AG08396 (cell line): ENCODE data around the gene NCOA5.

Experiments used
- DNase-seq: peaks from one replicate; pipeline ENCODE4 v3.0.0; 2012; ENCODE audit warnings: low spot score, mixed read lengths

The NCOA5 gene

GRCh38 chr20:46062151-46062550 lies 27.6 kb downstream of the NCOA5 start:
- no peak for DNase-seq

- no peak for DNase-seq
These were observed 28.8 kb downstream of the NCOA5 start for GRCh38 chr20:46060975-46061374.

GRCh38 chr20:46060301-46060881 lies 29.4 kb downstream of the NCOA5 start:
- no peak for DNase-seq

GRCh38 chr20:46058599-46059281 lies 31.0 kb downstream of the NCOA5 start:
- no peak for DNase-seq

DNA sequence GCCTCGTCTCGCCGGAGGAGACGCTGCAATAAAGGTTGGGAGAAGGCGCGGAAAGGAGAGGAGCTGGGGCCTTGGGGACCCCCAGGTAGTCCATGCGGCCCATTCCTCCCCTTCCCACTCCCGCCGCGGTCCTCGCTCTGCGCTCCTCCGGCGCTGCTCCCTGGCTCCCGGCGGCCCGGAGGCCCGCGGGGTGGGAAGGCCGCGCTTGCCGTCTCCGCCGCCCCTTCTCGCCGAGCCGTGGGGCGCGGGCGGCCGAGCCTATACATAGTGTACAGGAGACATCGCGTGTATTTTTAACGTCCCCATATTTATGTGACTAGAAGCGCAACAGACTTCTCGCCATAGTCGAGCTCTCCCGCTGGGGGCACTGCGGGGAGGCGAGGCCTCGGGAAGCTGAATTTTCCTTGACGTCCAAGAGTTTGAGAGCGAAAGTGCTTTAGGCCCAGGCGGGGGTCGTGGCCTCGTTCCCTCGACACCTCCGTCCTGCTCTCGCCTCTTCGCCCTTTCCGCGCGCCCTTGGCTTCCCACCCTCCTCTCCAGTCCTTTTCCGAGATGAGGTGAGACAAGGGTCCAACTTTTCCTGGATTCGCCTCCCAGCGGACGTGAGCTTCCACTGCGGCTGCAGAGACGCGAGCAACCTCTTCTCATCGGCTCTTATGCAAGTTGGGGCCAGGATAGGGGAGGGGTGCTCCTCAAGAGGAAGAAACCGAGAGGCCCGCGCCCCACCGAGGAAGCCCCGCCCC lies 31.7 kb downstream of the NCOA5 start:
- peak; percentile 59 for DNase-seq

GRCh38 chr20:46056970-46057855 lies 32.5 kb downstream of the NCOA5 start:
- peak; percentile 73 for DNase-seq

DNA sequence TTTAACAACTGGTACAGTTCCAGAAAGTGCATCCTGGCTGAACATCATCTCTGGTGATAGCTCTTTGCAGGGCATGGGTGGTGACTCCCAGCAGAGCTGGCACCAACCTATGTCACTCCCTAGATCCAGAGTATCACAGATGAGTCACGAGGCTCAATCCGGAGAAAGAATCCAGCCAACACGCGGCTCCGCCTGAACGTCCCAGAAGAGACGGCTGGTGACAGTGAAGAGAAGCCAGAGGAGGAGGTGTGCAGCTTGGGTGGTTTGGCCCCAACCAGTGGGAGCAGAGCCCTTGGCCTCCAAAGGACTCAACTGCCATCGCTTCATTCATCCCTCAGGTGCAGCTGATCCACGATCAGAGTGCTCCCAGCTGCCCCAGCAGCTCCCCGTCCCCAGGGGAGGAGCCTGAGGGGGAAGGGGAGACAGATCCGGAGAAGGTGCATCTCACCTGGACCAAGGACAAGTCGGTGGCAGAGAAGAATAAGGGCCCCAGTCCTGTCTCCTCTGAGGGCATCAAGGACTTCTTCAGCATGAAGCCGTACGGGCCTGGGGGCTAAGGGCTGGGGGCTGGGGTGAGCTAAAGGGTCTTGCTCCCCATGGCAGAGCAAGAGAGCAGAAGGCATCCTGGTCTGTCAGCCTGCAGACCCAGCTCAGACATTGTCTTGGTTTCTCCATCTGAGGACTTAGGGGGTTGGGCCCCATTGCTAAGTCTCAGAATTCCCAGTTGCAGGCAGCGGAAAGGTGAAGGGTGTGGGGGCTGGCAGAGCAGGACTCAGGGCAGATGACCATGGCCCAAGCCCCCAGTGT lies 33.5 kb downstream of the NCOA5 start:
- DNase-seq: no peak

DNA sequence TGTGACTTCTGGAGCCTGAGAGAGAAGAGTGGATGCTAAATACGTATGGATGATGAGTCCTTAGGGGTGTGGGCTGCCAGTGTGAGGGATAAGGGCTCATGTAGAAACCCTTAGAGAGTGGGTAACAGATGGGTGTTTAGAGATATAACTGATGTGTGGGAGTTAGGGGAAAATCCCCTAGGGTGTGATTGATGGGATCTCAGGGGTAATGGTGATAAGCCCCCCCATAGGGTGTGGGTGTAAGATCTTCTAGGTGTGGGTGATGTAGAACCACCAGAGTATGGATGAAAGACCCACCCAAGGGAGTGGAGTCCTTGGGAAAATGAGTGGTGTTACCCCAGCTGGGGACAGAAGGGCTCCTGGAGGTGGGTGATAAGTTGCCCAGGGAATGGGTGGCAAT lies 34.5 kb downstream of the NCOA5 start:
- DNase-seq: no peak

DNA sequence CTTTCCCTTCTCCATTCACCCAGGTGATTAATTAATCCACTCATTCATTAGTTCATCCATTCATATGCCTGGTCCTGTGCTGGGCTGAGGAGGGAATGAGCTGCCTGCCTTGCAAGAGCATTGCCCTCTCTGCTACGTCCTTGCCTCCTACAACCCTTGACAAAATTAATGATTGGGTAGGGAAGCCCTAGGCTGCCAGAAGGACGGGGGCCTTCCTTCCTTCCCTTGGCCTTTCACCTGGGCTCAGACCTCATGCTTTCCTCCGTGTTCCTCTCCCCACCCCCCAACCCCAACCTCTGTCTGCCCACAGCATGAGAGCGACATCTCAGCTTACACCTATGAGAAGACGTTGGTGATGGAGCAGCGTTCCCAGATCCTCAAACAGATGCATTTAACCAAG lies 35.2 kb downstream of the NCOA5 start:
- DNase-seq: no peak

GRCh38 chr20:46053416-46053815 lies 36.3 kb downstream of the NCOA5 start:
- no peak for DNase-seq

GRCh38 chr20:46051556-46052308 lies 38.0 kb downstream of the NCOA5 start:
- DNase-seq: no peak

- no peak for DNase-seq
These were observed 38.9 kb downstream of the NCOA5 start for GRCh38 chr20:46050885-46051284.

DNA sequence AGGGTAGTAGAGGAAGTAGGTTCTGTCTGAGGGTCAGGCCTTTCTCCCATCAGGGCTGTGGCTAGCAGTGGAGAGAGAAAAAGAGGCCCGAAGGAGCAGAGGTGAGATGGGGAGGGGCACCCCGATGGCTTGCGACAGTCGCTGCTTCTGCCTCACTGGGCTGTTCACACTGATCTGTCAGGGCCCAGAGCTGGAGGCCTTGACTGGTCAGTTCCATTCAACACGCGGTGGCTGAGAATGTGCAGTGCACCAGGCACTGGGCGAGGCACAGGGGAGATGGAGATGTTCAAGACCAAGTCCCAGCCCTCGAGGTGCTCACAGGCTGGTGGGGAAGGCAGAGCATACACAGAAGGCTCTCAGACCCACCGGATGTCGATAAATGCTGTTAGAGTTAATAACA lies 39.3 kb downstream of the NCOA5 start:
- no peak for DNase-seq

- no peak for DNase-seq
These were observed 39.9 kb downstream of the NCOA5 start for GRCh38 chr20:46049815-46050214.

- DNase-seq: no peak
These were observed 40.6 kb downstream of the NCOA5 start for GRCh38 chr20:46049190-46049589.

GRCh38 chr20:46047821-46048220 lies 41.9 kb downstream of the NCOA5 start:
- no peak for DNase-seq

- DNase-seq: no peak
These were observed 43.0 kb downstream of the NCOA5 start for GRCh38 chr20:46046588-46047310.

- no peak for DNase-seq
These were observed 44.9 kb downstream of the NCOA5 start for GRCh38 chr20:46044896-46045295.

DNA sequence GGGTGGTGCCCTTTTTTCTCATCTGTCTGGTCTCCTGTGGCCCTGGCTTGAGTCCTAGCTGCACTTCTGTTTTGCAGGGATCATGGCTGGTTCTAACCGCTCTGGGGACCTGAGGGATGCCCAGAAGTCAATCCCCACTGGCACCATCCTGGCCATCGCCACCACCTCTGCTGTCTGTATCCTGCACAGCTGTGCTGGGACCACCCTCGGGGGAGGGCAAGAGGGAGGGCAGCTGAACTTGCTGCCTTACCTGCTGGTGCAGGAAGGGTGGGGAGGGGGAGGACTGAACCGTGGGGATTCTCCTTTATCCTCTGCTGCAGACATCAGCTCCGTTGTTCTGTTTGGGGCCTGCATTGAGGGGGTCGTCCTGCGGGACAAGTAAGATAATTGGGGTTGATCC lies 46.2 kb downstream of the NCOA5 start:
- no peak for DNase-seq

DNA sequence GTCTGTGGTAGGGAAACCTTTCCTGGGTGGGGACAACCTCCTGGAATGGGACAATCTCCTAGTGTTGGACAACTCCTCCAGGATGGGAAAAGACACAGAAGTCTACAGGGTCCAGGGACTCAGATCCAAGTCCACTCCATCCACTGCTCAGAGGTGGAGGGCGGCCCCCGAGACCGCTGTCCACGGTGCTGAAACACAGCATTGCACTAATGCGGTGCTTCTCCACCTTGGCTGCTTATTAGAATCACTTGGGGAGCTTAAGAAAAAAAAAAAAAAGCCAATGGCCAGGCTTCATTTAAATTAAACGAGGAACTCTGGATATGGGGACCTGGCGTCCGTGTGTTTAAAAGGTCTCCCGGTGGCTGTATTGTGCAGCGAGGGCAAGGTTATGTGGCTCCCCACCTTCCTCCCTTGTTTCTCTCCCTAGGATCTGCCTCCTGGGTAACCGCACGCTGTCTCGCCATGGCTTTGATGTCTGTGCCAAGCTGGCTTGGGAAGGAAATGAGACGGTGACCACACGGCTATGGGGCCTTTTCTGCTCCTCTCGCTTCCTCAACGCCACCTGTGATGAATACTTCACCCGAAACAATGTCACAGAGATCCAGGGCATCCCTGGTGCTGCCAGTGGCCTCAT lies 48.7 kb downstream of the NCOA5 start:
- DNase-seq: peak; percentile 64
